Gastroesophageal sphincter (tissue), 4 donors: Measurements from ENCODE around the gene MEIS2. TPM values are rescaled to one million over a fixed set of nuclear protein-coding genes. Genes with fewer than 3 reads are reported as not detected.

Source experiments
- ATAC-seq: fragments of 150-250 bp; one replicate; pipeline ENCODE4 v1.9.1; 2016; ENCODE audit warnings: mild to moderate bottlenecking, moderate library complexity
- H3K27ac ChIP-seq, 4 donors: fragments of 200-600 bp; sonication (generic) in 3 of 4; 1 replicate in 3 of 4; 2 replicates in 1 of 4; pipeline ENCODE4 v1.5.1; 2016 to 2019
- H3K27me3 ChIP-seq: fragments of 200-600 bp; sonication (generic); one replicate; pipeline ENCODE4 v1.5.1; 2019
- H3K36me3 ChIP-seq, 2 donors: fragments of 200-600 bp; sonication (generic); one replicate each; pipeline ENCODE4 v1.5.1; 2019; ENCODE audit warnings: control low read depth in 1 of 2
- H3K4me1 ChIP-seq, 3 donors: fragments of 200-600 bp; sonication (generic); 1 replicate in 2 of 3; 2 replicates in 1 of 3; pipeline ENCODE4 v1.5.1; 2016 to 2019; ENCODE audit warnings: control low read depth in 2 of 3
- H3K4me3 ChIP-seq, 2 donors: fragments of 200-600 bp; sonication (generic); one replicate each; pipeline ENCODE4 v1.5.1; 2019; ENCODE audit warnings: mild to moderate bottlenecking in 1 of 2, moderate library complexity in 1 of 2
- H3K9me3 ChIP-seq, 3 donors: fragments of 200-600 bp; sonication (generic); one replicate each; pipeline ENCODE4 v1.5.1; 2017 to 2019; ENCODE audit warnings: control low read depth in 2 of 3
- EP300 ChIP-seq: sonication (generic); formaldehyde crosslinking; IDR thresholded peaks from one replicate; pipeline ENCODE4 v1.6.1; 2017; ENCODE audit warnings: antibody characterized with exemption, mild to moderate bottlenecking
- POLR2A ChIP-seq, 2 donors: fragments of 450-650 bp; IDR thresholded peaks; one replicate each; pipeline ENCODE4 v1.6.1; 2017; ENCODE audit warnings: antibody characterized with exemption in 2 of 2, mild to moderate bottlenecking in 2 of 2, moderate library complexity in 1 of 2
- POLR2AphosphoS5 ChIP-seq: sonication (generic); formaldehyde crosslinking; IDR thresholded peaks from one replicate; pipeline ENCODE4 v1.6.1; 2017; ENCODE audit warnings: antibody characterized with exemption
- WGBS, 2 donors: methylation state at CpG; one replicate each; pipeline ENCODE4 v1.1.5; 2018; ENCODE audit warnings: low coverage in 1 of 2; 5-methylcytosine and 5-hydroxymethylcytosine counted together
- total RNA-seq, 4 donors: library from RNA; depleted of rRNA; stranded (reverse); fragments of >200 nt; gene quantifications; one replicate each; pipeline ENCODE4 v1.1.0, GENCODE V29; 2016
- TF ChIP-seq, protein P1 (sequence below), 4 experiments: fragments of 200-600 bp in 2 of 4; fragments of 450-650 bp in 2 of 4; sonication (generic) in 1 of 4; IDR thresholded peaks; one replicate each; pipeline ENCODE4 v1.5.1; 2017 to 2019; ENCODE audit warnings: antibody characterized with exemption in 4 of 4, mild to moderate bottlenecking in 2 of 4, moderate library complexity in 2 of 4

MEIS2 gene
- total RNA-seq, 4 donors from 2014 or later: 43.1 to 108 (median 85.7) TPM

DNA sequence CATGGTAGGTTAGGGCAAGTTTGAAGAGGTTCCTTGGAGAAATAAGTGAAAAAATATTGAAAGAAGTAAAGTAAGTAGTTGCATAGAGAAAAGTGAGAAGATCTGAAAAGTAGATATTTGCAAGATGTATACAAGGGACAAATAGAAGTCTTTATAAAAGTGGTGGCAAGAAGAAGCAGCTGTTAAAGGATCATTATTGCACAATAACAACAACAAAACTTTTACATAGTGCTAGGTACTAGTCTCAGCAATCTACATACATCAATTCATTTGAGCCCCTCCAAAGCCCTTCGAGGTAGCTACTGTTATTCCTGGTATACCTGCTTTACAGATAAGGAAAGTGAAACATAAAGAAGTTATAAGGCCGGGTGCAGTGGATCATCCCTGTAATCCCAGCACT is 239.6 kb downstream of the MEIS2 start:
- Histone ChIP-seq H3K4me3 (no peak overlapping the region), H3K27ac (no peak overlapping the region), H3K4me1 (no peaks in the 10 kb centered on the region), H3K9me3 (no peaks in the 10 kb centered on the region), H3K27me3 (no peaks in the 10 kb centered on the region), H3K36me3 (no peaks in the 10 kb centered on the region)
- WGBS, 2 donors: 92 to 100% methylated on average over 2 of the region's 2 CpGs
- no peak for ATAC-seq
- no peak for TF ChIP-seq EP300
- TF ChIP-seq, protein P1, sequence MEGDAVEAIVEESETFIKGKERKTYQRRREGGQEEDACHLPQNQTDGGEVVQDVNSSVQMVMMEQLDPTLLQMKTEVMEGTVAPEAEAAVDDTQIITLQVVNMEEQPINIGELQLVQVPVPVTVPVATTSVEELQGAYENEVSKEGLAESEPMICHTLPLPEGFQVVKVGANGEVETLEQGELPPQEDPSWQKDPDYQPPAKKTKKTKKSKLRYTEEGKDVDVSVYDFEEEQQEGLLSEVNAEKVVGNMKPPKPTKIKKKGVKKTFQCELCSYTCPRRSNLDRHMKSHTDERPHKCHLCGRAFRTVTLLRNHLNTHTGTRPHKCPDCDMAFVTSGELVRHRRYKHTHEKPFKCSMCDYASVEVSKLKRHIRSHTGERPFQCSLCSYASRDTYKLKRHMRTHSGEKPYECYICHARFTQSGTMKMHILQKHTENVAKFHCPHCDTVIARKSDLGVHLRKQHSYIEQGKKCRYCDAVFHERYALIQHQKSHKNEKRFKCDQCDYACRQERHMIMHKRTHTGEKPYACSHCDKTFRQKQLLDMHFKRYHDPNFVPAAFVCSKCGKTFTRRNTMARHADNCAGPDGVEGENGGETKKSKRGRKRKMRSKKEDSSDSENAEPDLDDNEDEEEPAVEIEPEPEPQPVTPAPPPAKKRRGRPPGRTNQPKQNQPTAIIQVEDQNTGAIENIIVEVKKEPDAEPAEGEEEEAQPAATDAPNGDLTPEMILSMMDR (IDR thresholded peaks at IDR 0.05): no peak
- TF ChIP-seq POLR2A (IDR thresholded peaks at IDR 0.05): no peak
- no peak for TF ChIP-seq POLR2AphosphoS5

DNA sequence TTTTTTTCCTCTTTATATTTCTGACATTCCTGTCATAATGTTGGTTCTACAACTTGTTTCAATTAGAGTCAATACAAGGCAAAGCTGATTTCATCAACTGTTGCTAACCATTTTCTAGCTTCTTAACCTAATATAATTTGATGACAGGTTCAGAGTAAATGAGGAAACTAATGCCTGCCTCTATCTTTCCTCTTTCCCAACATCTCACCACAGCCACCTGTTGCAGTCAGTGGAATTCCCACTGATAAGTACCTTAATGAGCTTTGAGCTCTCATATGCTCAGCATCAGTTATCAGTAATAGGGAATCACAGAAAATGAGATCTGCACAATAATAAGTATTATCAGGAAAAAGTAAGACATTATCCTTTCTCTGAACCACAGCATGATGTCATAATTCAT is 241.9 kb downstream of the MEIS2 start:
- ATAC-seq: no peak
- no peaks in the 10 kb centered on the region for H3K27me3 ChIP-seq
- no peak overlapping the region for H3K4me3 ChIP-seq

DNA sequence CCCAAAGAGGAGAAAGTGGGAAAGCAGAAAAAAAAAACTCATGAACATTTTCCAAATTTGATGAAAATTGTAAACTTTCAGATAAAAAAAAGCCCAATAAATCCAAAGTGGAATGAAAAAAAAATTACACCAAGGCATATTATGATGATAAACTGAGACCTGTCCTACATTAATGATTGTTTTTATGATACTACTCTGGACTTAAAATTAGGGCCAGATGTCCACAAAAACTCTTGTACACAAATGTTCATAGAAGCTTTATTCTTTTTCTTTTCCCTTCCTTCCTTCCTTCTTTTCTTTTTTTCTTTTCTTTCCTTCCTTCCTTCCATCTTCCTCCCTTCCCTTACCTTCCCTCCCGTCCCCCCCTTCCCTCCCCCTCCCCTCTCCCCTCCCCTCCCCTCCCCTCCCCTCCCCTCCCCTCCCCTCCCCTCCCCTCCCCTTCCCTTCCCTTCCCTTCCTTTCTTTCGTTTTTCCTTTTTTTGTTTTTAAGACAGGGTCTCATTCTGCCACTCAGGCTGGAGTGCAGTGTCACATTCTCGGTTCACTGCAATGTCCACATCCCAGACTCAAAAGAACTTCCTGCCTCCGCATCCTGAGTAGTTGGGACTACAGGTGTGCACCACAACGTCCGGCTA is 243.9 kb downstream of the MEIS2 start:
- H3K4me1 ChIP-seq: no peaks in the 10 kb centered on the region
- 95% methylated on average over 3 of the region's 6 CpGs; no CpG with 5 or more reads in 1 of the 2 donors for WGBS, 2 donors
- no peak for ATAC-seq

More for the DNA sequence above, 241.9 kb downstream of the MEIS2 start:
- Histone ChIP-seq H3K9me3 (no peaks in the 10 kb centered on the region), H3K27ac (no peak overlapping the region), H3K4me1 (no peaks in the 10 kb centered on the region), H3K36me3 (no peaks in the 10 kb centered on the region)
- no peak for TF ChIP-seq POLR2AphosphoS5
- no peak for TF ChIP-seq POLR2A (IDR thresholded peaks at IDR 0.05)
- TF ChIP-seq, protein P1 (IDR thresholded peaks at IDR 0.05): no peak
- TF ChIP-seq EP300: no peak

DNA sequence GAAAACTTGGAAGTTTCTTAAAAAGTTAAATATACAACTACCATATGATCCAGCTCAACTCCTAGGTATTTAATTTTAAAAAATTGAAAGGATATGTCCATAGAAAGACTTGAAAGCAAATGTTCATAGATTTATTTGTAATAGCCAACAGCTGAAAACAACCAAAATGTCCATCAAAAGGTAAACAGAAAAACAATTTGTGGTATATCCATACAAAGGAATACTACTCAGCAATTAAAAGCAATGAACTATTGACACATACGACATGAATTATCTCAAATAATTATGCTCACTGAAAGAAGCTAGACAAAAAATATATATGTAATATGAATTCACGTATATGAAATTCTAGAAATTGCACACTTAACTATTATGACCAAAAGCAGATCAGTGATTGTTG is 249.5 kb downstream of the MEIS2 start:
- no peaks in the 10 kb centered on the region for H3K9me3 ChIP-seq
- H3K27me3 ChIP-seq: no peaks in the 10 kb centered on the region
- no peak overlapping the region for H3K27ac ChIP-seq
- no peak overlapping the region for H3K4me3 ChIP-seq
- WGBS, 2 donors: 58 to 98% methylated on average over 2 of the region's 2 CpGs
- no peaks in the 10 kb centered on the region for H3K4me1 ChIP-seq
- TF ChIP-seq POLR2A (IDR thresholded peaks at IDR 0.05) (no peak), EP300 (no peak), POLR2AphosphoS5 (no peak)
- TF ChIP-seq, protein P1 (IDR thresholded peaks at IDR 0.05): no peak
- ATAC-seq: no peak
- no peaks in the 10 kb centered on the region for H3K36me3 ChIP-seq

More for the DNA sequence above, 243.9 kb downstream of the MEIS2 start:
- no peak for TF ChIP-seq EP300
- TF ChIP-seq POLR2AphosphoS5: no peak
- TF ChIP-seq, protein P1 (IDR thresholded peaks at IDR 0.05): no peak
- no peak for TF ChIP-seq POLR2A (IDR thresholded peaks at IDR 0.05)
- Histone ChIP-seq H3K4me3 (no peak overlapping the region), H3K36me3 (no peaks in the 10 kb centered on the region), H3K27ac (no peak overlapping the region), H3K27me3 (no peaks in the 10 kb centered on the region), H3K9me3 (no peaks in the 10 kb centered on the region)

DNA sequence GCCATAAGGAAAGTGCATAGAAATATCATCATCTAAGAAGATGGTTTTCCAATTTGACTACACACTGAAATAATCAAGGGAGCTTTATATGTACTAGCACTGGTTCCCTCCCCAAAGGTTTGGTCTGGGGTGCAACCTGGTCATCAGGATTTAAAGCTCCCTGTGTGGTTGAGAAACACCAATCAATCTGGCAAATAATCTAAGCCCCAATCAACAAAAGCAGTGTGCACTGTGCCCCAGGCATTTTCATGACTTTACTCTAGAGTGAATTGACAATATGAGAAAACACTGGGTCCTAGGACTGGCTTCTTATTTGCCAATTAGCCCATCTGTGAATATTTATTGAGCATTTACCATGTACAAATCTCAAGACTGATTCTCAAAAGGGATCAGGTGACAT is 255.1 kb downstream of the MEIS2 start:
- no peaks in the 10 kb centered on the region for H3K36me3 ChIP-seq
- H3K27me3 ChIP-seq: no peaks in the 10 kb centered on the region
- H3K9me3 ChIP-seq: no peaks in the 10 kb centered on the region
- no peak overlapping the region for H3K4me3 ChIP-seq
- TF ChIP-seq, protein P1 (IDR thresholded peaks at IDR 0.05): no peak
- TF ChIP-seq EP300 (no peak), POLR2A (IDR thresholded peaks at IDR 0.05) (no peak), POLR2AphosphoS5 (no peak)
- ATAC-seq: no peak
- no peak overlapping the region for H3K27ac ChIP-seq
- peaks cover 0 to 9% (median 0%) of the 10 kb centered on the region in 3 donors for H3K4me1 ChIP-seq
